ENCODE data around the gene CRLF1. TPM values are rescaled to one million over a fixed set of nuclear protein-coding genes. Genes with fewer than 3 reads are reported as not detected.
A peak's percentile ranks its signal among the peaks of the same experiment; 100 is the strongest.

The CRLF1 gene
- total RNA-seq, 1 experiment from 2014 or later = 4.3 TPM

DNA sequence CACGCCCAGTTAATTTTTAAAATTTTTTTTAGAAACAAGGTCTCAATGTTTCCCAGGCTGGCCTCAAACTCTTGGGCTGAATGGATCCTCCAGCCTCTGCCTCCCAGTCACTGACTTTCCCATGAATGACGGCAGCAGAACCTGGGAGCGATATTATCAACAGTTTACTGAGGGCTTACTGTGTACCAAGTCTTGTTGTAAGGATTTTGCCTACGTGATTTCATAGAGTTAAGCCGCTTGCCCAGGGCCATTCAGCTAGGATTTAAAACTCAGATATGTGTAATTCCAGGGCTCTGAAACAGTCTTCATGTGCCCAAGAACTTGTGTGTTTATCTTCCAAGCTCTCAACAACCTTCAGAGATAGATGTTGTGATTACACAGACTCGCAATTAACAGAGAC lies 55.0 kb downstream of the CRLF1 start:
- POLR2A ChIA-PET = interaction anchor here (1.0 kb wide), 1 partner anchor 20 kb away, joined by 3 read pairs; the partner anchor contains the start of gene UBA52
- Mint-ChIP-seq H3K4me1 (ENCODE audit: insufficient read depth, unreplicated experiment) (no peaks in the 10 kb centered on the region), H3K27me3 (ENCODE audit: insufficient read depth, unreplicated experiment) (no peaks in the 10 kb centered on the region), H3K4me3 (ENCODE audit: unreplicated experiment) (no peak overlapping the region), H3K9me3 (ENCODE audit: unreplicated experiment) (no peaks in the 10 kb centered on the region), H3K27ac (ENCODE audit: low read depth, unreplicated experiment) (no peak overlapping the region), H3K36me3 (ENCODE audit: insufficient read depth, unreplicated experiment) (no peaks in the 10 kb centered on the region)
- DNase-seq (ENCODE audit: unreplicated experiment) = no peak
- intact Hi-C loops (cut with micrococcal nuclease) = no loop called here
- TF ChIP-seq, protein P1, sequence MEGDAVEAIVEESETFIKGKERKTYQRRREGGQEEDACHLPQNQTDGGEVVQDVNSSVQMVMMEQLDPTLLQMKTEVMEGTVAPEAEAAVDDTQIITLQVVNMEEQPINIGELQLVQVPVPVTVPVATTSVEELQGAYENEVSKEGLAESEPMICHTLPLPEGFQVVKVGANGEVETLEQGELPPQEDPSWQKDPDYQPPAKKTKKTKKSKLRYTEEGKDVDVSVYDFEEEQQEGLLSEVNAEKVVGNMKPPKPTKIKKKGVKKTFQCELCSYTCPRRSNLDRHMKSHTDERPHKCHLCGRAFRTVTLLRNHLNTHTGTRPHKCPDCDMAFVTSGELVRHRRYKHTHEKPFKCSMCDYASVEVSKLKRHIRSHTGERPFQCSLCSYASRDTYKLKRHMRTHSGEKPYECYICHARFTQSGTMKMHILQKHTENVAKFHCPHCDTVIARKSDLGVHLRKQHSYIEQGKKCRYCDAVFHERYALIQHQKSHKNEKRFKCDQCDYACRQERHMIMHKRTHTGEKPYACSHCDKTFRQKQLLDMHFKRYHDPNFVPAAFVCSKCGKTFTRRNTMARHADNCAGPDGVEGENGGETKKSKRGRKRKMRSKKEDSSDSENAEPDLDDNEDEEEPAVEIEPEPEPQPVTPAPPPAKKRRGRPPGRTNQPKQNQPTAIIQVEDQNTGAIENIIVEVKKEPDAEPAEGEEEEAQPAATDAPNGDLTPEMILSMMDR (IDR thresholded peaks at IDR 0.05; ENCODE audit: unreplicated experiment) = no peak
- no TSS peak for BruUV-seq (replicated peaks)
- CTCF ChIA-PET = interaction anchor here (0.6 to 1.0 kb wide), 3 partner anchors 31 to 141 kb away, joined by 3 to 6 read pairs (median 3); no protein-coding TSS in a partner anchor

DNA sequence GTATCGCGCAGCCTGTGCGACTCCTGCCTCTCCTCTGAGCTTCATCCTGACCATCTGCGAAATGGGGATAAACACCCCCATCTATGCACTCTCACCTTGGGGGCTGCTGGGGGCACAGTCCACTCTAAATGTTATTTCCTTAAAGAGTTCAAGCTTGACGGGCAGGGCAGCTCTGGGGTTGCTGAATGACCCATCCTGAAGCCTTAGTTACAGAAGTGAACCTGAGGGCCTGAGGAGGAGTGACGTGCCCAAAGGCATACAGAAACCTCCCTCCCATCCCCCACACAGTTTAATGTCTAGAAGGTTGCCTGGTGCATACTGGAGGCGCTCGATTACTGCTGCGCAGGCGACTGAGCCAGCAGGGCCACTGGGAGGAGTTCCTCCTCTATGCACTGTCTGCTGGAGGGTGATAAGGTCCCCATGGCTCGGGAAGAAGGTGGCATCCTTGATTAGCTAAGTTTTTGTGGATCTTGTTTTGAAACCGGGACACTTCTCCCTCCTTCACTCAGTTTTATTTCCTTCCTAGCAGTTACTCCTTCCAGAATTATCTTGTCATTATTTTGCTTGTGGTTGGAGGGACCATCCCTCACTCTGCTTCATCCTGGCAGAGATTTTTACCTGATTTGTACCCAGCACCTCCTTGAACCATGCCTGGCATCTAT lies 62.7 kb downstream of the CRLF1 start:
- H3K9me3 Mint-ChIP-seq (ENCODE audit: unreplicated experiment) = no peaks in the 10 kb centered on the region

More for the DNA sequence above, 62.7 kb downstream of the CRLF1 start:
- Mint-ChIP-seq H3K4me3 (ENCODE audit: unreplicated experiment) (peak overlapping the region; percentile 87), H3K27ac (ENCODE audit: low read depth, unreplicated experiment) (peak overlapping the region; percentile 94), H3K4me1 (ENCODE audit: insufficient read depth, unreplicated experiment) (peaks cover 8% of the 10 kb centered on the region), H3K36me3 (ENCODE audit: insufficient read depth, unreplicated experiment) (peaks cover 28% of the 10 kb centered on the region), H3K27me3 (ENCODE audit: insufficient read depth, unreplicated experiment) (no peaks in the 10 kb centered on the region)
- BruUV-seq (replicated peaks) = no TSS peak
- DNase-seq (ENCODE audit: unreplicated experiment) = peak; percentile 85
- TF ChIP-seq, protein P1 (IDR thresholded peaks at IDR 0.05; ENCODE audit: unreplicated experiment) = no peak
- intact Hi-C loops (cut with micrococcal nuclease) = no loop called here
- CTCF ChIA-PET = interaction anchor here (0.6 to 1.7 kb wide), 8 partner anchors 14 to 373 kb away, joined by 3 to 7 read pairs (median 5); partner anchors contain the start of gene KXD1
- POLR2A ChIA-PET = interaction anchor here (0.6 to 3.3 kb wide), 14 partner anchors 10 to 375 kb away, joined by 3 to 38 read pairs (median 4); partner anchors contain the start of genes COPE, DDX49, ELL and KXD1

Other genes with a start within 250 kb of the CRLF1 start
- 193 and 288 TPM in 2 replicates for gene GDF15, start 220.6 kb downstream of the CRLF1 start, total RNA-seq (2022)
- not detected in 2 replicates for gene LRRC25, start 209.2 kb downstream of the CRLF1 start, total RNA-seq (2022)
- 22.3 and 26.3 TPM in 2 replicates for gene SSBP4, start 187.4 kb downstream of the CRLF1 start, total RNA-seq (2022)
- 6.8 and 7.7 TPM in 2 replicates for gene ISYNA1, start 168.7 kb downstream of the CRLF1 start, total RNA-seq (2022)
- 20.8 and 22.4 TPM in 2 replicates for gene ELL, start 84.7 kb downstream of the CRLF1 start, total RNA-seq (2022)
- gene FKBP8, start 63.2 kb downstream of the CRLF1 start, total RNA-seq (2022) = 142 and 154 TPM in 2 replicates
- 120 and 126 TPM in 2 replicates for gene KXD1, start 48.9 kb downstream of the CRLF1 start, total RNA-seq (2022)
- 1,330 and 1,392 TPM in 2 replicates for gene UBA52, start 34.9 kb downstream of the CRLF1 start, total RNA-seq (2022)
- gene REX1BD, start 18.0 kb downstream of the CRLF1 start, total RNA-seq (2022) = 29.6 and 49.3 TPM in 2 replicates
- 0.33 and 0.64 TPM in 2 replicates for gene TMEM59L, start 6.1 kb upstream of the CRLF1 start, total RNA-seq (2022)
- 6.6 and 8.9 TPM in 2 replicates for gene KLHL26, start 30.2 kb upstream of the CRLF1 start, total RNA-seq (2022)
- 8.6 and 11.1 TPM in 2 replicates for gene CRTC1, start 76.9 kb upstream of the CRLF1 start, total RNA-seq (2022)
- not detected in 2 replicates for gene COMP, start 184.5 kb upstream of the CRLF1 start, total RNA-seq (2022)
- gene UPF1, start 225.2 kb upstream of the CRLF1 start, total RNA-seq (2022) = 79.8 and 85.0 TPM in 2 replicates

All from MCF 10A (cell line).